Neuronal stem cell (in vitro differentiated cells): Measurements from ENCODE around the gene MSI1.
A peak's percentile ranks its signal among the peaks of the same experiment; 100 is the strongest.

Experiments used
- DNase-seq: peaks from one replicate; pipeline ENCODE4 v3.0.0-alpha.2; 2013; ENCODE audit warnings: low spot score
- H2AFZ ChIP-seq: one replicate; pipeline ENCODE4 v1.6.1; 2013; ENCODE audit warnings: mild to moderate bottlenecking, low read length, inconsistent platforms
- H2AK5ac ChIP-seq: 2 replicates; pipeline ENCODE4 v1.6.1; 2013; ENCODE audit warnings: low read depth, mild to moderate bottlenecking, inconsistent platforms, low read length, moderate library complexity, mixed read lengths
- H2BK120ac ChIP-seq: 2 replicates; pipeline ENCODE4 v1.6.1; 2013; ENCODE audit warnings: low read depth, mild to moderate bottlenecking, inconsistent platforms, low read length, moderate library complexity, mixed read lengths
- H2BK12ac ChIP-seq: one replicate; pipeline ENCODE4 v1.6.1; 2013; ENCODE audit warnings: low read length, inconsistent platforms
- H2BK15ac ChIP-seq: 2 replicates; pipeline ENCODE4 v1.6.1; 2013; ENCODE audit warnings: mild to moderate bottlenecking, low read length, inconsistent platforms, mixed read lengths
- H2BK5ac ChIP-seq: one replicate; pipeline ENCODE4 v1.6.1; 2013; ENCODE audit warnings: inconsistent platforms, mild to moderate bottlenecking, low read length, moderate library complexity
- H3K14ac ChIP-seq: one replicate; pipeline ENCODE4 v1.6.1; 2013; ENCODE audit warnings: low read length, inconsistent platforms
- H3K18ac ChIP-seq: 2 replicates; pipeline ENCODE4 v1.6.1; 2013; ENCODE audit warnings: low read length, inconsistent platforms
- H3K23ac ChIP-seq: 2 replicates; pipeline ENCODE4 v1.6.1; 2013; ENCODE audit warnings: low read depth, mild to moderate bottlenecking, mixed read lengths, low read length, inconsistent platforms; ENCODE audit not compliant: poor library complexity
- H3K27ac ChIP-seq: replicated peaks from 3 replicates; pipeline ENCODE4 v1.5.1; 2013; ENCODE audit warnings: low read length, inconsistent platforms
- H3K27me3 ChIP-seq, 3 experiments: 2 replicates each; pipeline ENCODE4 v1.6.1; 2013; ENCODE audit warnings: low read length in 3 of 3, mild to moderate bottlenecking in 2 of 3, inconsistent platforms in 1 of 3, low read depth in 1 of 3, mixed read lengths in 1 of 3, moderate library complexity in 1 of 3; ENCODE audit not compliant: control insufficient read depth in 3 of 3, insufficient read depth in 3 of 3
- H3K36me3 ChIP-seq, 2 donors: replicated peaks in 1 of 2; 2 replicates each; pipeline ENCODE4 v1.6.1; 2013; ENCODE audit warnings: low read length in 2 of 2; ENCODE audit not compliant: control insufficient read depth in 2 of 2, insufficient read depth in 2 of 2
- H3K4ac ChIP-seq: 2 replicates; pipeline ENCODE4 v1.6.1; 2013; ENCODE audit warnings: inconsistent platforms, mild to moderate bottlenecking, low read length, moderate library complexity
- H3K4me1 ChIP-seq, 2 donors: 1 replicate in 1 of 2; 2 replicates in 1 of 2; pipeline ENCODE4 v1.6.1; 2013; ENCODE audit warnings: low read length in 2 of 2, low read depth in 1 of 2; ENCODE audit not compliant: control insufficient read depth in 2 of 2, insufficient read depth in 1 of 2
- H3K4me2 ChIP-seq: one replicate; pipeline ENCODE4 v1.6.1; 2013; ENCODE audit warnings: mild to moderate bottlenecking, low read length, inconsistent platforms; ENCODE audit not compliant: insufficient read depth, poor library complexity, severe bottlenecking
- H3K4me3 ChIP-seq, 2 donors: 2 replicates each; pipeline ENCODE4 v1.5.1; 2013; ENCODE audit warnings: low read length in 2 of 2, mild to moderate bottlenecking in 2 of 2, inconsistent platforms in 1 of 2, moderate library complexity in 1 of 2
- H3K79me1 ChIP-seq: one replicate; pipeline ENCODE4 v1.6.1; 2013; ENCODE audit warnings: low read depth, mild to moderate bottlenecking, inconsistent platforms, low read length, moderate library complexity
- H3K9ac ChIP-seq: one replicate; pipeline ENCODE4 v1.6.1; 2013; ENCODE audit warnings: mild to moderate bottlenecking, low read depth, low read length, inconsistent platforms; ENCODE audit not compliant: poor library complexity
- H3K9me3 ChIP-seq, 2 donors: replicated peaks in 1 of 2; 2 replicates each; pipeline versions ENCODE3 to v1.6.1; 2013; ENCODE audit warnings: low read length in 2 of 2, mild to moderate bottlenecking in 2 of 2, inconsistent platforms in 1 of 2, low read depth in 1 of 2, mixed read lengths in 1 of 2, moderate library complexity in 1 of 2; ENCODE audit not compliant: control insufficient read depth in 2 of 2, insufficient read depth in 1 of 2
- H4K8ac ChIP-seq: one replicate; pipeline ENCODE4 v1.6.1; 2013; ENCODE audit warnings: low read depth, mild to moderate bottlenecking, inconsistent platforms, low read length, moderate library complexity
- H4K91ac ChIP-seq: one replicate; pipeline ENCODE4 v1.6.1; 2013; ENCODE audit warnings: low read length, low read depth, mild to moderate bottlenecking, inconsistent platforms; ENCODE audit not compliant: poor library complexity
- WGBS, 2 donors: extraction: QIAGEN DNeasy Blood & Tissue Kit; methylation state at CpG; one replicate each; pipeline ENCODE4 v1.1.7; 2013; ENCODE audit warnings: missing lambda C conversion rate in 2 of 2, mixed read lengths in 1 of 2; ENCODE audit not compliant: insufficient read length in 2 of 2, insufficient replicate concordance in 1 of 2; ENCODE audit errors: extremely low coverage in 2 of 2; 5-methylcytosine and 5-hydroxymethylcytosine counted together

The MSI1 gene

GRCh38 chr12:120406069-120406468 lies 37.1 kb upstream of the MSI1 start:
- Histone ChIP-seq H3K18ac (no peak overlapping the region), H3K4ac (no peak overlapping the region), H2AK5ac (no peak overlapping the region), H3K9me3 (no peaks in the 10 kb centered on the region), H3K27me3 (no peaks in the 10 kb centered on the region), H4K8ac (no peak overlapping the region), H3K4me2 (no peak overlapping the region), H2BK15ac (no peak overlapping the region), H3K4me3 (no peak overlapping the region), H2BK12ac (no peak overlapping the region), H2BK120ac (no peak overlapping the region), H4K91ac (no peak overlapping the region), H3K14ac (no peak overlapping the region), H3K79me1 (no peaks in the 10 kb centered on the region), H3K4me1 (peaks cover 8 to 17% of the 10 kb centered on the region in 2 donors), H2BK5ac (no peak overlapping the region), H3K36me3 (no peaks in the 10 kb centered on the region), H3K9ac (no peak overlapping the region), H3K27ac (no peak overlapping the region), H2AFZ (peak overlapping the region; percentile 79), H3K23ac (no peak overlapping the region)
- WGBS, 2 donors: no CpG with 5 or more reads among the region's 3 CpGs
- DNase-seq: no peak

GRCh38 chr12:120404271-120404670 lies 35.3 kb upstream of the MSI1 start:
- Histone ChIP-seq H3K27ac (no peak overlapping the region), H3K23ac (no peak overlapping the region), H2BK15ac (no peak overlapping the region), H3K36me3 (no peaks in the 10 kb centered on the region), H3K14ac (no peak overlapping the region), H3K9me3 (no peaks in the 10 kb centered on the region), H3K27me3 (no peaks in the 10 kb centered on the region), H2BK12ac (no peak overlapping the region), H4K8ac (no peak overlapping the region), H3K4ac (no peak overlapping the region), H3K4me1 (peaks cover 9 to 21% of the 10 kb centered on the region in 2 donors), H3K4me2 (no peak overlapping the region), H2AK5ac (no peak overlapping the region), H2BK5ac (no peak overlapping the region), H3K4me3 (no peak overlapping the region), H3K79me1 (no peaks in the 10 kb centered on the region), H2AFZ (peak overlapping the region; percentile 24), H2BK120ac (no peak overlapping the region), H3K18ac (no peak overlapping the region), H4K91ac (no peak overlapping the region), H3K9ac (no peak overlapping the region)
- no peak for DNase-seq
- no CpG with 5 or more reads among the region's 1 CpG for WGBS, 2 donors

DNA sequence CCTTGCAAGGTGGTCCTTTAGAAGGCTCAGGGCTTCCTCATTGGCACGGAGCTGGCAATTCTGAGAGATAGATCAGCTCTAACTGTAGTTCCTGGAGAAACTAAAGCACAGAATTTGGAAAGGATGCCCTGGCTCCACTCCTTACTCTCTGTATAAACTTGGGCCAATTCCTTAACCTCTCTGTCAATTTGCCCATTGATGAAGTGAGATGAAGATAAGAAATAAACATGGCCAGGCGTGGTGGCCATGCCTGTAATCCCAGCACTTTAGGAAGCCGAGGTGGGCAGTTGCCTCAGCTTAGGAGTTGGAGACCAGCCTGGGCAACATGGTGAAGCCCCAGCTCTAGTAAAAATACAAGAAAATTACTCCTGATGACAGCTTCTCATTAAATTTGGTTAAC lies 34.9 kb upstream of the MSI1 start:
- Histone ChIP-seq H2AK5ac (no peak overlapping the region), H2BK120ac (no peak overlapping the region), H3K4ac (no peak overlapping the region), H3K27ac (no peak overlapping the region), H2BK5ac (no peak overlapping the region), H3K4me2 (no peak overlapping the region), H3K79me1 (no peaks in the 10 kb centered on the region), H3K36me3 (no peaks in the 10 kb centered on the region), H2BK15ac (no peak overlapping the region), H3K9me3 (no peaks in the 10 kb centered on the region), H4K8ac (no peak overlapping the region), H3K4me1 (peaks cover 9 to 24% of the 10 kb centered on the region in 2 donors), H3K9ac (no peak overlapping the region), H3K14ac (no peak overlapping the region), H2AFZ (peak overlapping the region; percentile 24), H2BK12ac (no peak overlapping the region), H3K18ac (peak overlapping the region; percentile 1), H3K27me3 (no peaks in the 10 kb centered on the region), H3K4me3 (no peak overlapping the region), H3K23ac (no peak overlapping the region), H4K91ac (no peak overlapping the region)
- no peak for DNase-seq
- no CpG with 5 or more reads among the region's 3 CpGs for WGBS, 2 donors

- Histone ChIP-seq H3K23ac (no peak overlapping the region), H2BK120ac (no peak overlapping the region), H2BK12ac (peak overlapping the region; percentile 8), H3K4me2 (no peak overlapping the region), H3K9me3 (no peaks in the 10 kb centered on the region), H3K4me3 (peak overlapping the region in 1 of 2 donors; percentile 30), H3K4me1 (peaks cover 19 to 37% of the 10 kb centered on the region in 2 donors), H3K79me1 (no peaks in the 10 kb centered on the region), H4K8ac (no peak overlapping the region), H3K4ac (no peak overlapping the region), H2AFZ (peak overlapping the region; percentile 60), H3K36me3 (no peaks in the 10 kb centered on the region), H2BK15ac (no peak overlapping the region), H2AK5ac (no peak overlapping the region), H2BK5ac (peak overlapping the region; percentile 2), H3K18ac (no peak overlapping the region), H3K27me3 (no peaks in the 10 kb centered on the region), H4K91ac (no peak overlapping the region), H3K14ac (no peak overlapping the region), H3K27ac (peak overlapping the region; percentile 64), H3K9ac (no peak overlapping the region)
- DNase-seq: no peak
- WGBS, 2 donors: no CpG with 5 or more reads among the region's 13 CpGs
These were observed 33.3 kb upstream of the MSI1 start for GRCh38 chr12:120402217-120402616.
